ENCODE data around the gene SERPINB12.

GRCh38 chr18:63514888-63515678 lies 27.1 kb upstream of the SERPINB12 start:
- TF ChIP-seq ZNF121 (tag by site-specific recombination; IDR thresholded peaks at IDR 0.05) (no peak), ZNF76 (tag by site-specific recombination; IDR thresholded peaks at IDR 0.05; ENCODE audit: borderline replicate concordance, low read depth) (no peak), CTCF (tag by site-specific recombination; IDR thresholded peaks at IDR 0.05) (0 out of 2 replicates have a peak, but pooled peaks have one; percentile 11), ZNF133 (tag by site-specific recombination; IDR thresholded peaks at IDR 0.05) (no peak), ZIC2 (tag by site-specific recombination; IDR thresholded peaks at IDR 0.05) (no peak), YY1 (tag by site-specific recombination; IDR thresholded peaks at IDR 0.05) (no peak)

Measured in HEK293 (cell line).